ENCODE data around the gene TUSC2.

The TUSC2 gene

GRCh38 chr3:50336452-50337174, 8.6 kb upstream of the TUSC2 start:
- H3K4me3 ChIP-seq (ENCODE audit: control insufficient read depth, low read depth, low read length) = peak overlapping the region; percentile 90
- DNase-seq (ENCODE audit: low read depth) = no peak

GRCh38 chr3:50334339-50335075, 6.5 kb upstream of the TUSC2 start:
- no peak overlapping the region for H3K4me3 ChIP-seq (ENCODE audit: control insufficient read depth, low read depth, low read length)
- DNase-seq (ENCODE audit: low read depth) = no peak
- TF ChIP-seq CTCF (IDR thresholded peaks at IDR 0.05; ENCODE audit: control insufficient read depth, insufficient read depth, low read depth, low read length, missing control alignments) = no peak

More at GRCh38 chr3:50336452-50337174, 8.6 kb upstream of the TUSC2 start:
- no peak for TF ChIP-seq CTCF (IDR thresholded peaks at IDR 0.05; ENCODE audit: control insufficient read depth, insufficient read depth, low read depth, low read length, missing control alignments)

- no peak for TF ChIP-seq CTCF (IDR thresholded peaks at IDR 0.05; ENCODE audit: control insufficient read depth, insufficient read depth, low read depth, low read length, missing control alignments)
- H3K4me3 ChIP-seq (ENCODE audit: control insufficient read depth, low read depth, low read length) = no peak overlapping the region
Measured at GRCh38 chr3:50333744-50334328, 5.8 kb upstream of the TUSC2 start.

GRCh38 chr3:50331364-50331907, 3.4 kb upstream of the TUSC2 start:
- DNase-seq (ENCODE audit: low read depth) = no peak
- no peak overlapping the region for H3K4me3 ChIP-seq (ENCODE audit: control insufficient read depth, low read depth, low read length)
- TF ChIP-seq CTCF (IDR thresholded peaks at IDR 0.05; ENCODE audit: control insufficient read depth, insufficient read depth, low read depth, low read length, missing control alignments) = no peak

More at GRCh38 chr3:50333744-50334328, 5.8 kb upstream of the TUSC2 start:
- DNase-seq (ENCODE audit: low read depth) = peak; percentile 45

- no peak overlapping the region for H3K4me3 ChIP-seq (ENCODE audit: control insufficient read depth, low read depth, low read length)
- no peak for TF ChIP-seq CTCF (IDR thresholded peaks at IDR 0.05; ENCODE audit: control insufficient read depth, insufficient read depth, low read depth, low read length, missing control alignments)
- DNase-seq (ENCODE audit: low read depth) = no peak
Measured at GRCh38 chr3:50330330-50330729, 2.3 kb upstream of the TUSC2 start.

GRCh38 chr3:50327129-50327528, 894 bp downstream of the TUSC2 start:
- DNase-seq (ENCODE audit: low read depth) = no peak
- TF ChIP-seq CTCF (IDR thresholded peaks at IDR 0.05; ENCODE audit: control insufficient read depth, insufficient read depth, low read depth, low read length, missing control alignments) = no peak
- peak overlapping the region; percentile 82 for H3K4me3 ChIP-seq (ENCODE audit: control insufficient read depth, low read depth, low read length)

All from AG09309 (cell line).